Measurements from ENCODE around the gene PLCB3. TPM values are rescaled to one million over a fixed set of nuclear protein-coding genes. Genes with fewer than 3 reads are reported as not detected.

Gene PLCB3
- polyA plus RNA-seq, 6 donors from 2014 or later, result 0.12 to 0.55 (median 0.21) TPM; not detected in 1

Other genes starting within 250 kb of the PLCB3 start
- not detected for gene FLRT1, start 215.6 kb upstream of the PLCB3 start, polyA plus RNA-seq (ENCODE audit: low read depth in 6 of 6)
- gene MACROD1, start 85.4 kb upstream of the PLCB3 start, polyA plus RNA-seq (ENCODE audit: low read depth in 6 of 6), result 1 to 10 TPM; 1.5 to 7.0 (median 3.2) TPM
- 10 to 100 TPM; 26.3 to 92.4 (median 63.3) TPM for gene STIP1, start 65.4 kb upstream of the PLCB3 start, polyA plus RNA-seq (ENCODE audit: low read depth in 6 of 6)
- 100 to 1,000 TPM in 5 of 6 donors, 10 to 100 TPM in 1; 98.6 to 148 (median 118) TPM for gene FERMT3, start 44.8 kb upstream of the PLCB3 start, polyA plus RNA-seq (ENCODE audit: low read depth in 6 of 6)
- gene TRPT1, start 25.3 kb upstream of the PLCB3 start, polyA plus RNA-seq (ENCODE audit: low read depth in 6 of 6), result 10 to 100 TPM; 60.7 to 97.6 (median 86.0) TPM
- gene NUDT22, start 25.3 kb upstream of the PLCB3 start, polyA plus RNA-seq (ENCODE audit: low read depth in 6 of 6), result 10 to 100 TPM; 43.6 to 96.6 (median 62.6) TPM
- gene DNAJC4, start 21.0 kb upstream of the PLCB3 start, polyA plus RNA-seq (ENCODE audit: low read depth in 6 of 6), result 10 to 100 TPM; 41.9 to 66.6 (median 50.5) TPM
- 10 to 100 TPM; 10.9 to 33.7 (median 28.1) TPM for gene VEGFB, start 16.9 kb upstream of the PLCB3 start, polyA plus RNA-seq (ENCODE audit: low read depth in 6 of 6)
- 10 to 100 TPM; 65.3 to 94.8 (median 79.8) TPM for gene FKBP2, start 10.4 kb upstream of the PLCB3 start, polyA plus RNA-seq (ENCODE audit: low read depth in 6 of 6)
- gene PPP1R14B, start 4.6 kb upstream of the PLCB3 start, polyA plus RNA-seq (ENCODE audit: low read depth in 6 of 6), result 10 to 100 TPM; 21.2 to 49.9 (median 40.3) TPM
- gene BAD, start 33.1 kb downstream of the PLCB3 start, polyA plus RNA-seq (ENCODE audit: low read depth in 6 of 6), result 10 to 100 TPM; 45.5 to 72.8 (median 52.8) TPM
- 10 to 100 TPM; 17.3 to 35.5 (median 21.0) TPM for gene GPR137, start 34.3 kb downstream of the PLCB3 start, polyA plus RNA-seq (ENCODE audit: low read depth in 6 of 6)
- gene KCNK4, start 39.8 kb downstream of the PLCB3 start, polyA plus RNA-seq (ENCODE audit: low read depth in 6 of 6), result not detected
- gene CATSPERZ, start 48.8 kb downstream of the PLCB3 start, polyA plus RNA-seq (ENCODE audit: low read depth in 6 of 6), result not detected
- gene ESRRA, start 54.0 kb downstream of the PLCB3 start, polyA plus RNA-seq (ENCODE audit: low read depth in 6 of 6), result 1 to 10 TPM; 3.4 to 8.5 (median 6.5) TPM
- gene TRMT112, start 66.0 kb downstream of the PLCB3 start, polyA plus RNA-seq (ENCODE audit: low read depth in 6 of 6), result 100 to 1,000 TPM; 445 to 606 (median 521) TPM
- gene PRDX5, start 66.6 kb downstream of the PLCB3 start, polyA plus RNA-seq (ENCODE audit: low read depth in 6 of 6), result 100 to 1,000 TPM; 229 to 385 (median 248) TPM
- gene CCDC88B, start 88.7 kb downstream of the PLCB3 start, polyA plus RNA-seq (ENCODE audit: low read depth in 6 of 6), result 10 to 100 TPM in 5 of 6 donors, 1 to 10 TPM in 1; 9.3 to 73.0 (median 19.4) TPM
- gene RPS6KA4, start 107.6 kb downstream of the PLCB3 start, polyA plus RNA-seq (ENCODE audit: low read depth in 6 of 6), result 1 to 10 TPM; 1.1 to 8.3 (median 4.8) TPM

All from naive B cell (primary cell).